Suprapubic skin (tissue), 4 donors: ENCODE data around the gene CDH8. TPM values are rescaled to one million over a fixed set of nuclear protein-coding genes. Genes with fewer than 3 reads are reported as not detected.
"Not testable (repeated sequence)": the region's sequence is repeated elsewhere in the genome, so short reads cannot be mapped to it uniquely, and the experiment has no call there.

Experiments used
- DNase-seq, 2 donors: peaks; one replicate each; pipeline ENCODE4 v3.0.0-alpha.2; 2019; ENCODE audit warnings: low spot score in 2 of 2
- H3K27ac ChIP-seq: fragments of 200-600 bp; sonication (generic); one replicate; pipeline ENCODE4 v1.5.1; 2019
- H3K27me3 ChIP-seq: fragments of 200-600 bp; sonication (generic); one replicate; pipeline ENCODE4 v1.5.1; 2019
- H3K36me3 ChIP-seq: fragments of 200-600 bp; sonication (generic); one replicate; pipeline ENCODE4 v1.5.1; 2019
- H3K4me1 ChIP-seq: fragments of 200-600 bp; sonication (generic); one replicate; pipeline ENCODE4 v1.5.1; 2019
- H3K4me3 ChIP-seq: fragments of 200-600 bp; sonication (generic); one replicate; pipeline ENCODE4 v1.5.1; 2019; ENCODE audit warnings: mild to moderate bottlenecking
- H3K9me3 ChIP-seq: fragments of 200-600 bp; sonication (generic); one replicate; pipeline ENCODE4 v1.5.1; 2019
- CTCF ChIP-seq, 2 donors: fragments of 200-600 bp in 1 of 2; fragments of 450-650 bp in 1 of 2; sonication (generic) in 1 of 2; IDR thresholded peaks; one replicate each; pipeline ENCODE4 v1.5.1; 2016 to 2019; ENCODE audit warnings: antibody characterized with exemption in 2 of 2, mild to moderate bottlenecking in 1 of 2, moderate library complexity in 1 of 2
- EP300 ChIP-seq: sonication (generic); formaldehyde crosslinking; IDR thresholded peaks from one replicate; pipeline ENCODE4 v1.6.1; 2017; ENCODE audit warnings: antibody characterized with exemption
- POLR2A ChIP-seq, 2 donors: fragments of 450-650 bp; IDR thresholded peaks; one replicate each; pipeline ENCODE4 v1.6.1; 2017; ENCODE audit warnings: antibody characterized with exemption in 2 of 2, mild to moderate bottlenecking in 2 of 2, moderate library complexity in 2 of 2
- POLR2AphosphoS5 ChIP-seq, 3 donors: sonication (generic); formaldehyde crosslinking; IDR thresholded peaks; one replicate each; pipeline ENCODE4 v1.6.1; 2017; ENCODE audit warnings: antibody characterized with exemption in 3 of 3
- WGBS: methylation state at CpG from one replicate; pipeline ENCODE4 v1.1.5; 2018; 5-methylcytosine and 5-hydroxymethylcytosine counted together
- total RNA-seq, 4 donors: library from RNA; depleted of rRNA; stranded (reverse); fragments of >200 nt; gene quantifications; one replicate each; pipeline ENCODE4 v1.1.0, GENCODE V29; 2016

CDH8 gene
- total RNA-seq, 4 donors from 2014 or later: 0.42 to 5.8 (median 2.2) TPM; not detected in 1

DNA sequence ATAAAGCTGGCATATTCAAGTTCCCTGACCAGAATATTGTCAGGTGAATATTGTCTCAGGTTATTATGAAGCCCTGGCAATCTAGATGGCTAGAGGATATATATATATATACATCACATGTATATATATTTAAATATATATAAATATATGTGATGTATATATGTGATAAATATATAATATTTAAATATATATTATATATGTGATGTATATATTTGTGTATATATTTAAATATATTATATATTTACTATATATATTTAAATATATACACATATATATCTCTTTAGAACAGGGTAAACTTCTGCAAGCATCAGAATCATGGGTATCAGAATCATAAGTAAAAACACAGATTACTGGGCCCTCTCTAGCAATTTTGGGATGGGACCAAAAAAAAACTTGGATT lies 112.6 kb downstream of the CDH8 start:
- Histone ChIP-seq H3K4me3 (no peak overlapping the region), H3K36me3 (no peaks in the 10 kb centered on the region), H3K4me1 (no peaks in the 10 kb centered on the region), H3K9me3 (no peaks in the 10 kb centered on the region), H3K27ac (no peak overlapping the region), H3K27me3 (no peaks in the 10 kb centered on the region)
- no peak for DNase-seq
- TF ChIP-seq POLR2AphosphoS5 (IDR thresholded peaks at IDR 0.05): no peak

DNA sequence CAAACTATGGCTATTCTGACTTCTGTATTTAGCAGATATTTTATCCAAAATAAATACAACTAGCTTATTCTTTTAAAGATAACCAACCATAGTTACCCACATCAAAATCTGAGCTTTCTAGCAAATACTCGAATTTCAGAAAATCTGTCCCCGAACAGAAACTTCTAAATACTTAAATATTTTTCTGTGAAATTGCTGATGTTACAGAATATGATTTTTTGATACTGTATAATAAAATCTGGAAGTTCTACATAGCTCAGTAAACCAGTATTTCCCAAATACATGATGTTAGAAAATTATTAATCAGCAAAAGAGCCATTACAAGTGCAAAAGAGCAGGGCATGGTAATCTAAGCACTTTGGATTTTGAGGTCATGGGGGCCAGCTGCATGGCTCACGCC lies 114.9 kb downstream of the CDH8 start:
- DNase-seq: no peak

GRCh38 chr16:61917865-61918826 lies 118.1 kb downstream of the CDH8 start:
- not testable (repeated sequence) for H3K4me1 ChIP-seq, H3K27ac ChIP-seq, H3K9me3 ChIP-seq, H3K36me3 ChIP-seq, H3K4me3 ChIP-seq, H3K27me3 ChIP-seq, DNase-seq
- WGBS: 86% methylated on average over 27 of the region's 37 CpGs

More for the DNA sequence above, 114.9 kb downstream of the CDH8 start:
- Histone ChIP-seq H3K36me3 (no peaks in the 10 kb centered on the region), H3K27ac (no peak overlapping the region), H3K9me3 (no peaks in the 10 kb centered on the region), H3K4me3 (no peak overlapping the region), H3K27me3 (no peaks in the 10 kb centered on the region), H3K4me1 (no peaks in the 10 kb centered on the region)
- no peak for TF ChIP-seq POLR2AphosphoS5 (IDR thresholded peaks at IDR 0.05)
- no peak for TF ChIP-seq POLR2A (IDR thresholded peaks at IDR 0.05)
- TF ChIP-seq EP300: no peak
- TF ChIP-seq CTCF (IDR thresholded peaks at IDR 0.05): no peak
- WGBS: 83% methylated on average over 3 of the region's 3 CpGs

- WGBS: 88% methylated on average over 3 of the region's 3 CpGs
- H3K9me3 ChIP-seq: no peaks in the 10 kb centered on the region
Measured at GRCh38 chr16:61915569-61915968, 120.7 kb downstream of the CDH8 start.

GRCh38 chr16:61909074-61909473 lies 127.2 kb downstream of the CDH8 start:
- no peak overlapping the region for H3K27ac ChIP-seq
- no peak for DNase-seq
- no peak for TF ChIP-seq POLR2A (IDR thresholded peaks at IDR 0.05)
- no peak for TF ChIP-seq CTCF (IDR thresholded peaks at IDR 0.05)
- no peak for TF ChIP-seq EP300
- no peak for TF ChIP-seq POLR2AphosphoS5 (IDR thresholded peaks at IDR 0.05)
- WGBS: 57% methylated on average over 3 of the region's 3 CpGs
- H3K4me3 ChIP-seq: no peak overlapping the region
- no peaks in the 10 kb centered on the region for H3K9me3 ChIP-seq
- no peaks in the 10 kb centered on the region for H3K36me3 ChIP-seq
- no peaks in the 10 kb centered on the region for H3K27me3 ChIP-seq
- no peaks in the 10 kb centered on the region for H3K4me1 ChIP-seq

More at GRCh38 chr16:61915569-61915968, 120.7 kb downstream of the CDH8 start:
- Histone ChIP-seq H3K36me3 (no peaks in the 10 kb centered on the region), H3K27ac (no peak overlapping the region), H3K4me3 (no peak overlapping the region), H3K4me1 (no peaks in the 10 kb centered on the region), H3K27me3 (no peaks in the 10 kb centered on the region)
- TF ChIP-seq POLR2A (IDR thresholded peaks at IDR 0.05): no peak
- TF ChIP-seq POLR2AphosphoS5 (IDR thresholded peaks at IDR 0.05): no peak
- TF ChIP-seq EP300: no peak
- TF ChIP-seq CTCF (IDR thresholded peaks at IDR 0.05): no peak
- DNase-seq: no peak

- no peak for TF ChIP-seq EP300
- TF ChIP-seq POLR2A (IDR thresholded peaks at IDR 0.05): no peak
- TF ChIP-seq CTCF (IDR thresholded peaks at IDR 0.05): no peak
- no peak for TF ChIP-seq POLR2AphosphoS5 (IDR thresholded peaks at IDR 0.05)
- H3K27me3 ChIP-seq: no peaks in the 10 kb centered on the region
- no peak overlapping the region for H3K4me3 ChIP-seq
- H3K27ac ChIP-seq: no peak overlapping the region
- no peak for DNase-seq
- H3K36me3 ChIP-seq: no peaks in the 10 kb centered on the region
- H3K4me1 ChIP-seq: no peaks in the 10 kb centered on the region
- 74% methylated on average over 1 of the region's 1 CpG for WGBS
- no peaks in the 10 kb centered on the region for H3K9me3 ChIP-seq
Measured at GRCh38 chr16:61908426-61908825, 127.8 kb downstream of the CDH8 start.
